Panc1 (cell line): ENCODE results near the gene RTCB. TPM values are rescaled to one million over a fixed set of nuclear protein-coding genes. Genes with fewer than 3 reads are reported as not detected.
"Not testable (repeated sequence)": the region's sequence is repeated elsewhere in the genome, so short reads cannot be mapped to it uniquely, and the experiment has no call there.

ENCODE experiments used
- ATAC-seq: fragments of 200-7000 bp; cut with Tn5 transposase; 2 replicates; pipeline ENCODE4 v1.9.1; 2020; ENCODE audit warnings: mild to moderate bottlenecking, moderate library complexity
- BruUV-seq: library from RNA; stranded (reverse); fragments of 400-500 nt; replicated peaks from 2 replicates; lab custom pipeline; 2021; lab: Mats Ljungman, UMichigan
- CTCF ChIA-PET: fragments of 300-600 bp; sonication (Branson Sonifier 250); formaldehyde crosslinking; loops from one replicate; lab custom pipeline; 2022; ENCODE audit warnings: antibody characterized with exemption; lab: Charles Lee
- POLR2A ChIA-PET: fragments of 300-600 bp; sonication (Branson Sonifier 250); formaldehyde crosslinking; loops from one replicate; lab custom pipeline; 2022; ENCODE audit warnings: antibody characterized with exemption; lab: Charles Lee
- DNase-seq: peaks from one replicate; pipeline ENCODE4 v3.0.0-alpha.2; 2010; ENCODE audit warnings: low read depth, low spot score
- H3K27ac ChIP-seq: 2 replicates; pipeline ENCODE4 v1.5.1; 2011; ENCODE audit warnings: mild to moderate bottlenecking, low read length, inconsistent platforms
- H3K27me3 ChIP-seq: fragments of 200-500 bp; sonication (Bioruptor generic); 2 replicates; pipeline ENCODE4 v1.6.0; 2014; ENCODE audit warnings: low read length, inconsistent platforms; ENCODE audit not compliant: control insufficient read depth, insufficient read depth
- H3K36me3 ChIP-seq: fragments of 200-500 bp; sonication (Bioruptor generic); 2 replicates; pipeline ENCODE4 v1.5.1; 2014; ENCODE audit warnings: inconsistent platforms, mild to moderate bottlenecking, low read length, moderate library complexity; ENCODE audit not compliant: control insufficient read depth, insufficient read depth
- H3K4me1 ChIP-seq: 2 replicates; pipeline ENCODE4 v1.5.1; 2011; ENCODE audit warnings: inconsistent platforms, mild to moderate bottlenecking, low read length, moderate library complexity; ENCODE audit not compliant: control insufficient read depth, insufficient read depth
- H3K4me3 ChIP-seq, 2 experiments: 2 replicates each; pipeline ENCODE4 v1.5.1; 2011 to 2012; ENCODE audit warnings: low read depth in 2 of 2, low read length in 2 of 2, mild to moderate bottlenecking in 2 of 2, inconsistent platforms in 1 of 2, moderate library complexity in 1 of 2
- H3K9me3 ChIP-seq: fragments of 200-500 bp; sonication (Bioruptor generic); 2 replicates; pipeline ENCODE4 v1.5.1; 2014; ENCODE audit warnings: low read depth, mild to moderate bottlenecking, inconsistent platforms, low read length, moderate library complexity; ENCODE audit not compliant: control insufficient read depth, insufficient read depth
- CTCF ChIP-seq: fragments of 450-650 bp; IDR thresholded peaks from 2 replicates; pipeline ENCODE4 v1.5.1; 2017; ENCODE audit warnings: mild to moderate bottlenecking
- POLR2AphosphoS5 ChIP-seq: IDR thresholded peaks from 2 replicates; pipeline ENCODE4 v1.6.1; 2012; ENCODE audit warnings: mild to moderate bottlenecking, low read depth, low read length, moderate library complexity
- REST ChIP-seq, 2 experiments: IDR thresholded peaks; 2 replicates each; pipeline ENCODE4 v1.6.1; 2011 to 2012; ENCODE audit warnings: low read depth in 2 of 2, control low read depth in 1 of 2, low read length in 1 of 2, mild to moderate bottlenecking in 1 of 2, moderate library complexity in 1 of 2; ENCODE audit not compliant: insufficient read depth in 1 of 2
- SIN3A ChIP-seq: IDR thresholded peaks from 2 replicates; pipeline ENCODE4 v1.6.1; 2012; ENCODE audit warnings: low read depth, mild to moderate bottlenecking, low read length, moderate library complexity, borderline replicate concordance; ENCODE audit not compliant: insufficient read depth
- TCF7L2 ChIP-seq: IDR thresholded peaks from 2 replicates; pipeline ENCODE4 v1.6.1; 2011; ENCODE audit warnings: mild to moderate bottlenecking, low read depth, low read length, inconsistent platforms
- in situ Hi-C: cut with HindIII; loops from 2 replicates; pipeline ENCODE4 v1.10.0; 2016; ENCODE audit warnings: low sequenced_read_pairs, low pct_unique_long_range_greater_than_20kb
- intact Hi-C: fragments of 100-400 bp; cut with micrococcal nuclease; formaldehyde crosslinking; loops from one replicate; pipeline ENCODE4 v1.10.0; 2022; ENCODE audit not compliant: unreplicated experiment
- total RNA-seq: library from RNA; stranded (reverse); gene quantifications from one replicate; pipeline ENCODE4 v1.2.1, GENCODE V29; 2021; ENCODE audit not compliant: unreplicated experiment

The RTCB gene
- total RNA-seq, 1 experiment from 2014 or later: 55.9 TPM

- ATAC-seq (no peak), DNase-seq (no peak)
- ChIA-PET CTCF (no interaction called here), POLR2A (no interaction called here)
- H3K36me3 ChIP-seq: no peaks in the 10 kb centered on the region
- H3K27ac ChIP-seq: no peak overlapping the region
- no peak overlapping the region for H3K4me3 ChIP-seq
- in situ Hi-C loops: no loop called here
- H3K27me3 ChIP-seq: peaks cover 5% of the 10 kb centered on the region
- TF ChIP-seq POLR2AphosphoS5: no peak
- TF ChIP-seq SIN3A: no peak
- TF ChIP-seq TCF7L2: no peak
- no peak for TF ChIP-seq CTCF
- TF ChIP-seq REST (IDR thresholded peaks at IDR 0.05; ENCODE audit: insufficient read depth in 1 of 2, low read depth in 2 of 2, low read length in 1 of 2): no peak
- H3K4me1 ChIP-seq: no peaks in the 10 kb centered on the region
- no peaks in the 10 kb centered on the region for H3K9me3 ChIP-seq
- intact Hi-C loops: no loop called here
- BruUV-seq: no TSS peak
Observed at GRCh38 chr22:32364210-32364609, 47.8 kb downstream of the RTCB start.

GRCh38 chr22:32361257-32361656 is 50.8 kb downstream of the RTCB start:
- Histone ChIP-seq H3K36me3 (no peaks in the 10 kb centered on the region), H3K4me1 (no peaks in the 10 kb centered on the region), H3K27ac (no peak overlapping the region), H3K4me3 (no peak overlapping the region), H3K9me3 (no peaks in the 10 kb centered on the region), H3K27me3 (peaks cover 5% of the 10 kb centered on the region)
- in situ Hi-C loops: no loop called here
- TF ChIP-seq SIN3A (no peak), CTCF (no peak), POLR2AphosphoS5 (no peak), TCF7L2 (no peak), REST (IDR thresholded peaks at IDR 0.05; ENCODE audit: insufficient read depth in 1 of 2, low read depth in 2 of 2, low read length in 1 of 2) (no peak)
- BruUV-seq: no TSS peak
- DNase-seq: no peak
- POLR2A ChIA-PET: no interaction called here
- intact Hi-C loops: no loop called here
- CTCF ChIA-PET: no interaction called here
- no peak for ATAC-seq

GRCh38 chr22:32360096-32360495 is 52.0 kb downstream of the RTCB start:
- H3K4me1 ChIP-seq, H3K9me3 ChIP-seq, intact Hi-C loops, H3K27me3 ChIP-seq, H3K36me3 ChIP-seq, ATAC-seq, DNase-seq, POLR2A ChIA-PET, in situ Hi-C loops, BruUV-seq, H3K4me3 ChIP-seq, CTCF ChIA-PET, H3K27ac ChIP-seq: not testable (repeated sequence)

GRCh38 chr22:32357567-32357966 is 54.5 kb downstream of the RTCB start, which contains the start of gene RFPL3:
Gene RFPL3 (plus strand): TSS chr22:32357867. CDS start chr22:32358072, 205 bp downstream.
- POLR2A ChIA-PET, ATAC-seq, in situ Hi-C loops, DNase-seq, H3K36me3 ChIP-seq, H3K9me3 ChIP-seq, H3K4me3 ChIP-seq, CTCF ChIA-PET, H3K27ac ChIP-seq, intact Hi-C loops, BruUV-seq, H3K27me3 ChIP-seq, H3K4me1 ChIP-seq: not testable (repeated sequence)
